ENCODE data around the gene CALN1. TPM values are rescaled to one million over a fixed set of nuclear protein-coding genes. Genes with fewer than 3 reads are reported as not detected.

The CALN1 gene
- total RNA-seq, 1 donor from 2014 or later = not detected

GRCh38 chr7:71804256-71804655 is 607.9 kb downstream of the CALN1 start:
- Histone ChIP-seq H3K4me3 (ENCODE audit: low read depth, low read length) (no peak overlapping the region), H3K27me3 (ENCODE audit: control insufficient read depth, insufficient read depth, low read length) (no peaks in the 10 kb centered on the region), H3K36me3 (ENCODE audit: control insufficient read depth, insufficient read depth, low read length) (no peaks in the 10 kb centered on the region)
- TF ChIP-seq CTCF (IDR thresholded peaks at IDR 0.05; ENCODE audit: insufficient read depth, low read length, severe bottlenecking) = no peak
- FAIRE-seq (no peak), DNase-seq (ENCODE audit: low read depth) (no peak)

- TF ChIP-seq CTCF (IDR thresholded peaks at IDR 0.05; ENCODE audit: insufficient read depth, low read length, severe bottlenecking) = no peak
- Histone ChIP-seq H3K36me3 (ENCODE audit: control insufficient read depth, insufficient read depth, low read length) (no peaks in the 10 kb centered on the region), H3K4me3 (ENCODE audit: low read depth, low read length) (no peak overlapping the region), H3K27me3 (ENCODE audit: control insufficient read depth, insufficient read depth, low read length) (no peaks in the 10 kb centered on the region)
- DNase-seq (ENCODE audit: low read depth) (no peak), FAIRE-seq (no peak)
Observed at GRCh38 chr7:71801976-71802375, 610.2 kb downstream of the CALN1 start.

GRCh38 chr7:71800321-71800720 is 611.8 kb downstream of the CALN1 start:
- FAIRE-seq (no peak), DNase-seq (ENCODE audit: low read depth) (no peak)
- Histone ChIP-seq H3K4me3 (ENCODE audit: low read depth, low read length) (no peak overlapping the region), H3K36me3 (ENCODE audit: control insufficient read depth, insufficient read depth, low read length) (no peaks in the 10 kb centered on the region), H3K27me3 (ENCODE audit: control insufficient read depth, insufficient read depth, low read length) (no peaks in the 10 kb centered on the region)
- TF ChIP-seq CTCF (IDR thresholded peaks at IDR 0.05; ENCODE audit: insufficient read depth, low read length, severe bottlenecking) = no peak

GRCh38 chr7:71795410-71795809 is 616.7 kb downstream of the CALN1 start:
- H3K36me3 ChIP-seq (ENCODE audit: control insufficient read depth, insufficient read depth, low read length) = no peaks in the 10 kb centered on the region
- no peaks in the 10 kb centered on the region for H3K27me3 ChIP-seq (ENCODE audit: control insufficient read depth, insufficient read depth, low read length)
- FAIRE-seq = no peak
- TF ChIP-seq CTCF (IDR thresholded peaks at IDR 0.05; ENCODE audit: insufficient read depth, low read length, severe bottlenecking) = no peak
- no peak overlapping the region for H3K4me3 ChIP-seq (ENCODE audit: low read depth, low read length)
- no peak for DNase-seq (ENCODE audit: low read depth)

- Histone ChIP-seq H3K4me3 (ENCODE audit: low read depth, low read length) (no peak overlapping the region), H3K36me3 (ENCODE audit: control insufficient read depth, insufficient read depth, low read length) (no peaks in the 10 kb centered on the region), H3K27me3 (ENCODE audit: control insufficient read depth, insufficient read depth, low read length) (no peaks in the 10 kb centered on the region)
- FAIRE-seq (no peak), DNase-seq (ENCODE audit: low read depth) (peak; percentile 3)
- TF ChIP-seq CTCF (IDR thresholded peaks at IDR 0.05; ENCODE audit: insufficient read depth, low read length, severe bottlenecking) = no peak
Observed at GRCh38 chr7:71793251-71793650, 618.9 kb downstream of the CALN1 start.

- no peak for TF ChIP-seq CTCF (IDR thresholded peaks at IDR 0.05; ENCODE audit: insufficient read depth, low read length, severe bottlenecking)
- no peaks in the 10 kb centered on the region for H3K27me3 ChIP-seq (ENCODE audit: control insufficient read depth, insufficient read depth, low read length)
- no peak overlapping the region for H3K4me3 ChIP-seq (ENCODE audit: low read depth, low read length)
- FAIRE-seq (peak; percentile 32), DNase-seq (ENCODE audit: low read depth) (no peak)
- no peaks in the 10 kb centered on the region for H3K36me3 ChIP-seq (ENCODE audit: control insufficient read depth, insufficient read depth, low read length)
Observed at GRCh38 chr7:71787513-71787912, 624.6 kb downstream of the CALN1 start.
